HG03558 (cell line): ENCODE data around the gene AGO3.
"Not testable (repeated sequence)": the region's sequence is repeated elsewhere in the genome, so short reads cannot be mapped to it uniquely, and the experiment has no call there.

Experiments used
- ATAC-seq: cut with Tn5 transposase; IDR thresholded peaks from one replicate; pipeline ENCODE4 v1.9.1; 2021; ENCODE audit warnings: moderate number of reproducible peaks; ENCODE audit not compliant: unreplicated experiment; ENCODE audit errors: extremely low read depth

Gene AGO3

GRCh38 chr1:35930593-35931445, at the start of gene AGO3:
Gene AGO3 (plus strand): TSS chr1:35931105. CDS start chr1:35931427, 322 bp downstream.
- peak; percentile 41 for ATAC-seq

- no peak for ATAC-seq
Observed at GRCh38 chr1:35881850-35882273, 49.0 kb upstream of the AGO3 start.

DNA sequence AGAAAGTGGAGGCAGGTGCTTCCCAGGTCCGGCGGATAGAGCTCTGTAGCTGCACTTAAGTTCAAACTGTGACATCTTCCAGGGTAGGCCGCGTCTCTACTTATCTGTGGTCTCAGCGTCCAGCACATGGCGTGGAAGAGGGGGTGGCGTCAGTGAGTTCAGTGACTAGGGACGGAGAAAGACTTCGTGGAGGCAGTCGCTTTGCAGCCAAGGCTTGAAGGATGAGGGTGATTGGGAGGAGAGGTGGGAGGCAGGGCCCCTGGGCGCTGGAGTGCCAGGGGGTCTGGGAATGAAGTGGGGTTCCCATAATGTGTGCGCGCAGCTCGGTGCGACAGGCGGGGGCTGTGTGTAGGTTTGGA, 48.3 kb upstream of the AGO3 start:
- ATAC-seq: no peak

GRCh38 chr1:35882945-35883634, 47.8 kb upstream of the AGO3 start, which contains the start of gene AGO1:
Gene AGO1 (plus strand): TSS chr1:35883209. CDS start chr1:35883422, 213 bp downstream.
- peak; percentile 71 for ATAC-seq

DNA sequence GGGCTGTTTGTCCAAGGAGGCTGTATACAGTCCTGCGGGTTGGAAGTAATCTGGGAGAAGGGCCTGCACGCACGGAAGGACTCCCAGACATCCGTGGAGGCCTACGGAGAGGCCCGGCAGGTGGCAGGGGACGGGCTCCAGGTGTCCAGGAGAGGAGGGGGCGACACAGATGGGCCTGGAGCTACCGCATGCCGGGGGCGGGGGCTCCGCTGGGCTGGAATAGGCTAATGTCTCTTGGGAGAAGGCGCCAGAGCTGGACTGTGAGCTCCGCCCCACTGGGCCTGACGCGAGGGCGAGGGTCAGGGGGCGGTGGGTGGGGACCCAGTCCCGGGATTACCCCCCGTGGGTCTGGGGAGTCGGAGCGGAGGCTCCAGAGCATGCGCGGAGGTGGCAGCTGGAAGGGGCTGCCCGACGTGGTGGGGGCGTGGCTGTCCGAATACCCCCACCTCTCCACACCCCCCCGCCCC, 47.2 kb upstream of the AGO3 start:
- ATAC-seq: no peak

DNA sequence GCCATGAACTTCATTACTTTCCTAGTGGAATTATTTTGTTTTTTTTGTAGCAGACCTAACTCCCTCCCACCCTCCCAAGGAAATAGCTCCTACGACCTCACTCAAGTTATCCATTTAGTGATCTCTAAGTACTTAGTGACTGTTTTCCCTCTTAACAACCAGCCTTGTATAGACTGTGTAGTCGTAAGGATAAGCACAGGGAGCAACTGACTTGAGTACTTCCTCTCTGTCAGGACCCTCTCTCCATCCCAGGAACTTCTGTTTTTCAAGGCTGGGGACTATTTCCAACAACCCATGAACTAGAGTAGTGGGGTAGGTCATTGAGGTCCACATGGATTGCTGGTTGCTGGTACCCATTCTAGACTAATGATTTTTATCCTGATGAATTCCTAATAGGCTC, 46.0 kb upstream of the AGO3 start:
- ATAC-seq: no peak

GRCh38 chr1:35885961-35886558, 44.8 kb upstream of the AGO3 start:
- no peak for ATAC-seq

- no peak for ATAC-seq
Observed at GRCh38 chr1:35886577-35887431, 44.1 kb upstream of the AGO3 start.

GRCh38 chr1:35887508-35887907, 43.4 kb upstream of the AGO3 start:
- ATAC-seq: no peak

DNA sequence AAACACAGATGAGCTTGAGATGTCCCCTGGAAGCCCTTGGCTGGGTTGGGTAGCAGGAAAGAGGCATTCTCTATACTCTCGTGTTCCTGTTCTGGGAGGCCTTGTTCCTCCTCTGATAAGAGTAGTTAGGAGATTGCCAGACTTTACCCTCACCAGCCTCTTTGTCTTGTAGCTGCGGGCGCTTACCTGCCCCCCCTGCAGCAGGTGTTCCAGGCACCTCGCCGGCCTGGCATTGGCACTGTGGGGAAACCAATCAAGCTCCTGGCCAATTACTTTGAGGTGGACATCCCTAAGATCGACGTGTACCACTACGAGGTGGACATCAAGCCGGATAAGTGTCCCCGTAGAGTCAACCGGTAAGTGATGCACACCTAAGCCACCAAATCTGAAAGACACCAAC, 42.6 kb upstream of the AGO3 start:
- no peak for ATAC-seq

DNA sequence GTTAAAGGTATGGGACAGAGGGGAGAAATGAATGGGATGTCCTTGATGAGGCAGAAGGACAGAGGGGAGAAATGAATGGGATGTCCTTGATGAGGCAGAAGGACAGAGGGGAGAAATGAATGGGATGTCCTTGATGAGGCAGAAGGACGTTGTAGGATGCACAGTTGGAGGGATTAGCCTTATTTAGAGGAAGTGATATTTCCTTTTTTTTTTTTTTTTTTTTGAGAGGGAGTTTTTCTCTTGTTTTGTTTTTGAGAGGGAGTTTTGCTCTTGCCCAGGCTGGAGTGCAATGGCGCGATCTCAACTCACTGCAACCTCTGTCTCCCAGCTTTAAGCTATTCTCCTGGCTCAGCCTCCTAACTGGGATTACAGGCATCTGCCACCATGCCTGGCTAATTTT, 41.9 kb upstream of the AGO3 start:
- ATAC-seq: not testable (repeated sequence)

DNA sequence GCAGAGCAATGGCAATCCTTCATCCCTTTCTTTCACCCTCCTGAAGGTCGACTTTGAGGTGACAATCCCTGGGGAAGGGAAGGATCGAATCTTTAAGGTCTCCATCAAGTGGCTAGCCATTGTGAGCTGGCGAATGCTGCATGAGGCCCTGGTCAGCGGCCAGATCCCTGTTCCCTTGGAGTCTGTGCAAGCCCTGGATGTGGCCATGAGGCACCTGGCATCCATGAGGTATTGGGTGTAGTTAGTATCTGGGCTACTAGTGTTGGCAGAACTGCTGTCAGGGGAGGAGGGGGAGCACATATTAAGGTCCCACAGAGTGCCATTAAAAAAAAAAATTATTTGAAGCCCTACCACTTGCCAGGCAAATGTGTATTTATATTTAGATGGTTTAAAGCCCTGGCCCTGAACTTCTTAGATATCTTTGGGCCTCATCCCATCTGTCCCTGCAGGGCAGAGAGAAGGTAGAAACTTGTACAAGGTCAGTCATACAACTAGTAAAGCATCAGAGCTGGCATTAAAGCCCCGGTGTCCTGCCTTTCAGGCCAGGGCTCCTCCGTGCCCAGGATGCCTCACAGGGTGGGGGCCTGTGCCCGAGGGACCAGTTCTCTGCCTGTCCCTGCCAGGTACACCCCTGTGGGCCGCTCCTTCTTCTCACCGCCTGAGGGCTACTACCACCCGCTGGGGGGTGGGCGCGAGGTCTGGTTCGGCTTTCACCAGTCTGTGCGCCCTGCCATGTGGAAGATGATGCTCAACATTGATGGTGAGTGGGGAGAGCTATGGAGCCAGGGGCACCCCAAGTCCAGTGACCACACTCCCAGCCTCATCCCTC, 37.6 kb upstream of the AGO3 start:
- ATAC-seq: no peak

- no peak for ATAC-seq
Observed at GRCh38 chr1:35894183-35894582, 36.7 kb upstream of the AGO3 start.

DNA sequence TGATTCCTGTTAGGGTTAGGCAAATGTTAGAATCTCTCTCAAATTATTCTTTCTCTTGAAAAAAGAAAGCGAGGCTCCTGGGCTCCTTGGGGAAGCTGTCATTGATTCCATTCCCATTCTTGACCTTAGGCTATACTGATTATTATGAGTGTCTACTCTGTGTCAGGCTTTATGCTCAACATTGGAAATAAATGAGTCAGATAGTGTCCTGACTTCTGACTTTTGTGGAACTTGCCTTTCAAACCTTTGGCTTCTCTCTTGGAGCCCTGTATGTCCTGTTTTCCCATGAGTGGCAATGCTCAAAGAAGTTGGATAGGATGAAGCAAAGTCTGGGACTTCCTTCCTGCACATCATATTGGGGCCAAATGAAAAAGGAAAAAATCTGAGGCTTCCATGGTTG, 36.2 kb upstream of the AGO3 start:
- no peak for ATAC-seq

DNA sequence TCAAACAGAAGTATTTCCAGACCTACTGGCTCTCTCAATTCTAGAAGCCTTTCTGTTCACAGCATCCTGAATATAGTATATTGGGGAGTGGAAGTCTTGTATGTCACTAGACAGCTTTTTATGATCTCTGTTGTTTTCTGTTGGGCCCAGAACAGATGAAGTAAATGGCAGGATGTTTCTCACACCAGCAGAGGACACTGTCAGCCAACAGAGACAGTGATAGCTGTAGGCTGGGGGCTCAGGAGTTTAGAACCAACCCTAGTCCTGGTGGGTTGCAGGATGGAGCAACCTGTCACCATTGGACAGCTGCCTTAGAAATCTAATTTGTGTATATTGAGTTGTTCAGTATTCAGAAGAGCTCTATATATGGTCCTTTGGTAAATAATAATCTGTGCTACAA, 31.0 kb upstream of the AGO3 start:
- ATAC-seq: no peak

DNA sequence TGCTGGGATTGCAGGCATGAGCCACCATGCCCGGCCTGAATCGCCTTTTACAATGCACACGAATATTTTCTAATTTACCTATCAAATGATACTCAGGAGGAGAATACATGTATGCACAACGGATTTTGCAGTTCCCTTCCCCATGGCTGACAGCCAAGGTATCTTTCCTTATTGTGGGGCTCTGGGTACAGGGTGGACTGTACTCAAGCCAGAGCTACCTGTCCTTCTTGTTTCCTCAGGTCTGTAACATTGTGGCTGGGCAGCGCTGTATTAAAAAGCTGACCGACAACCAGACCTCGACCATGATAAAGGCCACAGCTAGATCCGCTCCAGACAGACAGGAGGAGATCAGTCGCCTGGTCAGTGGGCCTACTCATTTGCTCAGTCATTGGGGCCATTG, 29.7 kb upstream of the AGO3 start:
- ATAC-seq: no peak

DNA sequence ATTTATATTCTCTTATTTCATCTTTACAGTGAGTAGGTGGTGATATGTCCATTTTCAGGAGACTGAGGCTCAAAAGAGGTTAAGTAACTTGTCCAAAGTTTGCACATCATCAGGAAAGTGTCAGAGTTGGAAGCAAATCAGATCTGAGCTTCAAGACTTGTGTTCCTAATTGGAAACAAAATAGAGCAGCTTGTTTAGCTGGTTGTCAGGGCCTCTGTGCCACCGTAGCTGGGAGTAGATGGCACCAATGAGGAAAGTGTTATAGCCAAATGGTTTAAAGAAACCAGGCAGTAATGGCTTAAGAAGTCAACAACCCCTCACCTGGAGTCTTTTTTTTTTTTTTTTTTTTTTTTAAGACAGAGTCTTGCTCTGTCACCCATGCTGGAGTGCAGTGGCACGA, 28.2 kb upstream of the AGO3 start:
- ATAC-seq: no peak

DNA sequence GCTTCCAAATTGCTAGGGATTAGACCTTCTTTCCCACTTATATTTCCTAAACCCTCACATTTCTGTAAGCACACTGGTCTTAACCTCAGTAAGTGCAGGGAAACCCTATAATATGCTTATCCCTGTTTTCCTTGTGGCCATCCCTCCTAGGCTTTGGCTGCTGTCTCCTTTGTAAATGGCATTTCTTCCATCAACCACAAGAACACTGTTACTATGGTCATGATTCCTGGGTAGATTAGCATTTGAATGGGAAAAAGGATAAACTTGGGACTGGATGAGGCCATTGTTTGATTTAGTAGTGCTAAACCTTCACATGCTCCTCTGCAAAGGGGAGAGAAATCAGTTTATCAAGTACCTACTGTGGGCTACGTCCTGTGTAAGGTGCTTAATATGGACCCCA, 16.2 kb upstream of the AGO3 start:
- ATAC-seq: no peak

- ATAC-seq: no peak
Observed at GRCh38 chr1:35915693-35916092, 15.2 kb upstream of the AGO3 start.
